Astrocyte of the cerebellum (primary cell): Measurements from ENCODE around the gene GAL3ST1.

Experiments used
- DNase-seq: peaks from one replicate; pipeline ENCODE4 v3.0.0-alpha.2; 2011; ENCODE audit warnings: low read depth
- H3K4me3 ChIP-seq: 2 replicates; pipeline ENCODE4 v1.5.1; 2011; ENCODE audit warnings: mild to moderate bottlenecking, low read depth, low read length, moderate library complexity
- CTCF ChIP-seq: IDR thresholded peaks from 2 replicates; pipeline ENCODE4 v1.5.1; 2012; ENCODE audit warnings: low read length, low read depth, moderate library complexity, mild to moderate bottlenecking; ENCODE audit errors: missing control alignments
- in situ Hi-C: cut with HindIII; loops from 2 replicates; pipeline ENCODE4 v1.10.0; 2017; ENCODE audit warnings: low sequenced_read_pairs

GAL3ST1 gene

GRCh38 chr22:30611197-30611596 lies 36.7 kb upstream of the GAL3ST1 start:
- H3K4me3 ChIP-seq: no peak overlapping the region
- in situ Hi-C loops: no loop called here
- DNase-seq: no peak
- no peak for TF ChIP-seq CTCF

GRCh38 chr22:30610299-30610698 lies 35.8 kb upstream of the GAL3ST1 start:
- in situ Hi-C loops: no loop called here
- no peak for TF ChIP-seq CTCF
- no peak overlapping the region for H3K4me3 ChIP-seq
- DNase-seq: no peak

GRCh38 chr22:30609260-30610185 lies 35.1 kb upstream of the GAL3ST1 start:
- in situ Hi-C loops: no loop called here
- peak; percentile 37 for DNase-seq
- no peak for TF ChIP-seq CTCF
- no peak overlapping the region for H3K4me3 ChIP-seq

- DNase-seq: no peak
- H3K4me3 ChIP-seq: peak overlapping the region; percentile 54
- TF ChIP-seq CTCF: no peak
- in situ Hi-C loops: no loop called here
These were observed 33.5 kb upstream of the GAL3ST1 start for GRCh38 chr22:30607939-30608338.

GRCh38 chr22:30607300-30607930 lies 33.0 kb upstream of the GAL3ST1 start:
- in situ Hi-C loops: no loop called here
- DNase-seq: no peak
- no peak for TF ChIP-seq CTCF
- H3K4me3 ChIP-seq: peak overlapping the region; percentile 54

GRCh38 chr22:30606455-30607299 lies 32.2 kb upstream of the GAL3ST1 start, which contains the start of gene TCN2:
TCN2 (plus strand) TSS chr22:30607174; CDS start chr22:30607332, 158 bp downstream.
- no peak for TF ChIP-seq CTCF
- DNase-seq: peak; percentile 63
- H3K4me3 ChIP-seq: peak within 1 kb of the TSS; percentile 54
- in situ Hi-C loops: no loop called here
